Suprapubic skin (tissue), 3 donors: Measurements from ENCODE around the gene CLEC4F.

Source experiments
- POLR2A ChIP-seq, 2 donors: fragments of 450-650 bp; IDR thresholded peaks; one replicate each; pipeline ENCODE4 v1.6.1; 2017; ENCODE audit warnings: antibody characterized with exemption in 2 of 2, mild to moderate bottlenecking in 2 of 2, moderate library complexity in 2 of 2
- TF ChIP-seq, protein P1 (sequence below), 2 donors: fragments of 200-600 bp in 1 of 2; fragments of 450-650 bp in 1 of 2; sonication (generic) in 1 of 2; IDR thresholded peaks; one replicate each; pipeline ENCODE4 v1.5.1; 2016 to 2019; ENCODE audit warnings: antibody characterized with exemption in 2 of 2, mild to moderate bottlenecking in 1 of 2, moderate library complexity in 1 of 2

DNA sequence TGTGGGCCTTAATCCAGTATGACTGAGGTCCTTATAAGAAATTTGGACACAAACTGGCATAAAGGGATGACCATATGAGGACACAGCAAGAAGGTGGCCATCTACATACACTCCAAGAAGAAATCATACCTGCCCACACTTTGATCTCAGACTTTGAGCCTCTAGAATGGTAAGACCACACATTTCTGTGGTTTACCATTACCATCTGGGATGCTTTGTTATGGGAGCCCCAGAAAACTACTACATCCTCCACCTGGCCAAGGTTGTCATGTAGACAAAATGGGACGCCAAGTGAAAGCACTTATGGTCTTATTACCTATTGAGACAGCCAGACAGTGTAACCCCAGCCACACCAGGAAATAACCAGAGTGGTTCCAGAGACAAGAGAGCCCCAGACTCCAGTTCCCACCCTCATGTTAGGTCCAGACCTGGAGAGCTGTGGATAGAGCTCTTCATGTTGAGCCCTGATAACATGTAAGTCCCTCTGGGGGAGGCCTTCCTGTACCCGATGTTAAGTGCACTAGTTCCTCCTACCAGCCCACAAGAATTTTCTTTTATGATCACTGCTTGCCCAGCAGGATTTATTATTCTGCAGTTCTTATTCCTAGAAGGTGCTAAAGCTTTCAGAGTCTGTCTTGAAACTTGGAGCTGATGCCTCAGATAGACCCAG, 47.8 kb downstream of the CLEC4F start:
- TF ChIP-seq, protein P1, sequence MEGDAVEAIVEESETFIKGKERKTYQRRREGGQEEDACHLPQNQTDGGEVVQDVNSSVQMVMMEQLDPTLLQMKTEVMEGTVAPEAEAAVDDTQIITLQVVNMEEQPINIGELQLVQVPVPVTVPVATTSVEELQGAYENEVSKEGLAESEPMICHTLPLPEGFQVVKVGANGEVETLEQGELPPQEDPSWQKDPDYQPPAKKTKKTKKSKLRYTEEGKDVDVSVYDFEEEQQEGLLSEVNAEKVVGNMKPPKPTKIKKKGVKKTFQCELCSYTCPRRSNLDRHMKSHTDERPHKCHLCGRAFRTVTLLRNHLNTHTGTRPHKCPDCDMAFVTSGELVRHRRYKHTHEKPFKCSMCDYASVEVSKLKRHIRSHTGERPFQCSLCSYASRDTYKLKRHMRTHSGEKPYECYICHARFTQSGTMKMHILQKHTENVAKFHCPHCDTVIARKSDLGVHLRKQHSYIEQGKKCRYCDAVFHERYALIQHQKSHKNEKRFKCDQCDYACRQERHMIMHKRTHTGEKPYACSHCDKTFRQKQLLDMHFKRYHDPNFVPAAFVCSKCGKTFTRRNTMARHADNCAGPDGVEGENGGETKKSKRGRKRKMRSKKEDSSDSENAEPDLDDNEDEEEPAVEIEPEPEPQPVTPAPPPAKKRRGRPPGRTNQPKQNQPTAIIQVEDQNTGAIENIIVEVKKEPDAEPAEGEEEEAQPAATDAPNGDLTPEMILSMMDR (IDR thresholded peaks at IDR 0.05), result no peak
- TF ChIP-seq POLR2A (IDR thresholded peaks at IDR 0.05), result no peak
